GM18870 (cell line): ENCODE data around the gene CFB.
"Not testable (repeated sequence)": the region's sequence is repeated elsewhere in the genome, so short reads cannot be mapped to it uniquely, and the experiment has no call there.

Source experiments
- ATAC-seq: cut with Tn5 transposase; IDR thresholded peaks from one replicate; pipeline ENCODE4 v1.9.1; 2021; ENCODE audit warnings: moderate library complexity; ENCODE audit not compliant: unreplicated experiment

CFB gene

GRCh38 chr6:31970604-31971271, 24.8 kb downstream of the CFB start:
- ATAC-seq: no peak

GRCh38 chr6:31971279-31971992, 25.5 kb downstream of the CFB start:
- ATAC-seq: no peak

- peak; percentile 76 for ATAC-seq
These were observed 26.3 kb downstream of the CFB start, which contains the start of gene DXO for GRCh38 chr6:31971993-31972708. TSS of gene DXO (minus strand) at chr6:31972138. CDS start at chr6:31971675, 463 bp downstream.

GRCh38 chr6:31972709-31973350, 26.9 kb downstream of the CFB start:
- ATAC-seq: no peak

GRCh38 chr6:31976065-31976464, 30.2 kb downstream of the CFB start:
- not testable (repeated sequence) for ATAC-seq

- ATAC-seq: no peak
These were observed 32.0 kb downstream of the CFB start for GRCh38 chr6:31977816-31978431.

- ATAC-seq: no peak
These were observed 32.9 kb downstream of the CFB start for GRCh38 chr6:31978831-31979230.

- ATAC-seq: no peak
These were observed 33.5 kb downstream of the CFB start for GRCh38 chr6:31979238-31979898.

- not testable (repeated sequence) for ATAC-seq
These were observed 34.4 kb downstream of the CFB start for GRCh38 chr6:31980195-31980876.

- not testable (repeated sequence) for ATAC-seq
These were observed 35.1 kb downstream of the CFB start for GRCh38 chr6:31980998-31981397.

- ATAC-seq: not testable (repeated sequence)
These were observed 35.8 kb downstream of the CFB start, which contains the start of gene C4A for GRCh38 chr6:31981744-31982143. TSS of gene C4A (plus strand) at chr6:31982057. CDS start at chr6:31982108, 51 bp downstream.

GRCh38 chr6:31989363-31989762, 43.5 kb downstream of the CFB start:
- ATAC-seq: not testable (repeated sequence)

- not testable (repeated sequence) for ATAC-seq
These were observed 48.5 kb downstream of the CFB start for GRCh38 chr6:31994421-31994820.

GRCh38 chr6:31996385-31996784, 50.5 kb downstream of the CFB start:
- ATAC-seq: not testable (repeated sequence)
